NCI-H1417 treated with DMSO at 0.1 percent for 48 hours (cell line): ENCODE data around the gene DPF1.
"Not testable (repeated sequence)": the region's sequence is repeated elsewhere in the genome, so short reads cannot be mapped to it uniquely, and the experiment has no call there.

ENCODE experiments used
- DNase-seq: peaks from one replicate; lab custom pipeline; 2025; lab: John Stamatoyannopoulos, UW

The DPF1 gene

GRCh38 chr19:38224014-38224862 is at the start of gene DPF1:
Gene DPF1 (minus strand): TSS chr19:38224222. CDS start chr19:38224142, 80 bp downstream.
- DNase-seq = no peak

- DNase-seq = no peak
Observed at GRCh38 chr19:38273499-38273898, 49.5 kb upstream of the DPF1 start.

- no peak for DNase-seq
Observed at GRCh38 chr19:38270587-38271167, 46.7 kb upstream of the DPF1 start.

GRCh38 chr19:38268539-38268938 is 44.5 kb upstream of the DPF1 start:
- no peak for DNase-seq

GRCh38 chr19:38267761-38268483 is 43.9 kb upstream of the DPF1 start:
- DNase-seq = no peak

- no peak for DNase-seq
Observed at GRCh38 chr19:38266981-38267597, 43.1 kb upstream of the DPF1 start.

- DNase-seq = no peak
Observed at GRCh38 chr19:38265921-38266429, 42.0 kb upstream of the DPF1 start.

- DNase-seq = no peak
Observed at GRCh38 chr19:38265213-38265861, 41.3 kb upstream of the DPF1 start.

- peak; percentile 48 for DNase-seq
Observed at GRCh38 chr19:38264486-38265212, 40.6 kb upstream of the DPF1 start, which contains the start of gene SPINT2. Gene SPINT2 (plus strand): TSS chr19:38264573. CDS start chr19:38264893, 320 bp downstream.

- DNase-seq = no peak
Observed at GRCh38 chr19:38263689-38264485, 39.9 kb upstream of the DPF1 start.

- DNase-seq = no peak
Observed at GRCh38 chr19:38262585-38263268, 38.7 kb upstream of the DPF1 start.

GRCh38 chr19:38261942-38262341 is 37.9 kb upstream of the DPF1 start:
- not testable (repeated sequence) for DNase-seq

- DNase-seq = no peak
Observed at GRCh38 chr19:38255383-38256014, 31.5 kb upstream of the DPF1 start.

GRCh38 chr19:38253788-38254187 is 29.8 kb upstream of the DPF1 start:
- no peak for DNase-seq

GRCh38 chr19:38252941-38253691 is 29.1 kb upstream of the DPF1 start:
- no peak for DNase-seq

GRCh38 chr19:38252385-38252784 is 28.4 kb upstream of the DPF1 start:
- no peak for DNase-seq

GRCh38 chr19:38251564-38252051 is 27.6 kb upstream of the DPF1 start:
- no peak for DNase-seq
